Activated gamma-delta T cell treated with Interleukin-2 at 50 U/mL for 16 hours (primary cell): Measurements from ENCODE around the gene RIMOC1.
"Not testable (repeated sequence)": the region's sequence is repeated elsewhere in the genome, so short reads cannot be mapped to it uniquely, and the experiment has no call there.

ENCODE experiments used
- DNase-seq: peaks from one replicate; pipeline ENCODE4 v3.0.0-alpha.2; 2020

RIMOC1 gene

GRCh38 chr5:41891066-41891707 lies 13.0 kb upstream of the RIMOC1 start:
- DNase-seq = no peak

GRCh38 chr5:41892031-41892430 lies 12.1 kb upstream of the RIMOC1 start:
- DNase-seq = no peak

GRCh38 chr5:41893074-41893851 lies 10.9 kb upstream of the RIMOC1 start:
- DNase-seq = no peak

GRCh38 chr5:41896230-41896629 lies 7.9 kb upstream of the RIMOC1 start:
- no peak for DNase-seq

- DNase-seq = no peak
Observed at GRCh38 chr5:41903382-41903891, 707 bp upstream of the RIMOC1 start.

- no peak for DNase-seq
Observed at GRCh38 chr5:41906151-41906550, 2.0 kb downstream of the RIMOC1 start.

- DNase-seq = no peak
Observed at GRCh38 chr5:41908374-41909079, 4.4 kb downstream of the RIMOC1 start.

- DNase-seq = no peak
Observed at GRCh38 chr5:41918105-41918504, 14.0 kb downstream of the RIMOC1 start.

- DNase-seq = no peak
Observed at GRCh38 chr5:41921166-41921565, 17.0 kb downstream of the RIMOC1 start.

- no peak for DNase-seq
Observed at GRCh38 chr5:41921874-41922273, 17.7 kb downstream of the RIMOC1 start.

GRCh38 chr5:41924526-41924871 lies 20.4 kb downstream of the RIMOC1 start:
- no peak for DNase-seq

GRCh38 chr5:41924872-41925554 lies 20.9 kb downstream of the RIMOC1 start, which contains the start of gene FBXO4:
FBXO4 (plus strand) TSS chr5:41925281; CDS start chr5:41925310, 29 bp downstream.
- peak; percentile 81 for DNase-seq

- DNase-seq = peak; percentile 6
Observed at GRCh38 chr5:41925555-41925951, 21.4 kb downstream of the RIMOC1 start.

GRCh38 chr5:41927604-41928003 lies 23.5 kb downstream of the RIMOC1 start:
- DNase-seq = no peak

- DNase-seq = no peak
Observed at GRCh38 chr5:41929035-41929434, 24.9 kb downstream of the RIMOC1 start.

- no peak for DNase-seq
Observed at GRCh38 chr5:41932770-41933169, 28.6 kb downstream of the RIMOC1 start.

- no peak for DNase-seq
Observed at GRCh38 chr5:41935544-41935943, 31.4 kb downstream of the RIMOC1 start.

- no peak for DNase-seq
Observed at GRCh38 chr5:41940641-41941040, 36.5 kb downstream of the RIMOC1 start.

GRCh38 chr5:41945332-41945955 lies 41.3 kb downstream of the RIMOC1 start:
- DNase-seq = not testable (repeated sequence)

GRCh38 chr5:41951224-41951623 lies 47.1 kb downstream of the RIMOC1 start:
- no peak for DNase-seq
